Coronary artery (tissue), 2 donors: ENCODE results near the gene FRMD8.

Experiments
- DNase-seq: peaks from one replicate; pipeline ENCODE4 v3.0.0-alpha.2; 2017; ENCODE audit warnings: low spot score
- H3K27ac ChIP-seq, 2 donors: fragments of 200-600 bp; sonication (generic); one replicate each; pipeline ENCODE4 v1.5.1; 2016 to 2019
- H3K4me3 ChIP-seq: fragments of 200-600 bp; sonication (generic); 2 replicates; pipeline ENCODE4 v1.5.1; 2016; ENCODE audit warnings: mild to moderate bottlenecking, moderate library complexity
- CTCF ChIP-seq: fragments of 200-600 bp; sonication (generic); IDR thresholded peaks from one replicate; pipeline ENCODE4 v1.5.1; 2019; ENCODE audit warnings: antibody characterized with exemption

FRMD8 gene

GRCh38 chr11:65353376-65353775 is 33.1 kb upstream of the FRMD8 start:
- no peak overlapping the region for H3K4me3 ChIP-seq
- TF ChIP-seq CTCF: no peak
- DNase-seq: no peak
- no peak overlapping the region for H3K27ac ChIP-seq

- no peak for DNase-seq
- Histone ChIP-seq H3K27ac (peak overlapping the region in 1 of 2 donors; percentile 52), H3K4me3 (peak overlapping the region; percentile 85)
- no peak for TF ChIP-seq CTCF
Measured at GRCh38 chr11:65353900-65354264, 32.6 kb upstream of the FRMD8 start.

GRCh38 chr11:65354265-65355012 is 32.0 kb upstream of the FRMD8 start, which contains the start of gene TIGD3:
TSS of gene TIGD3 (plus strand) at chr11:65354751. CDS start at chr11:65355809, 1,058 bp downstream.
- peak; percentile 98 for DNase-seq
- peak within 1 kb of the TSS; percentile 85 for H3K4me3 ChIP-seq
- H3K27ac ChIP-seq: peak within 1 kb of the TSS; percentile 1 to 52
- no peak for TF ChIP-seq CTCF

- H3K27ac ChIP-seq: peak overlapping the region; percentile 1 to 52
- peak overlapping the region; percentile 85 for H3K4me3 ChIP-seq
- no peak for TF ChIP-seq CTCF
- no peak for DNase-seq
Measured at GRCh38 chr11:65355013-65355775, 31.2 kb upstream of the FRMD8 start.

- DNase-seq: no peak
- no peak overlapping the region for H3K27ac ChIP-seq
- H3K4me3 ChIP-seq: peak overlapping the region; percentile 85
- TF ChIP-seq CTCF: no peak
Measured at GRCh38 chr11:65355776-65356393, 30.6 kb upstream of the FRMD8 start.

- Histone ChIP-seq H3K4me3 (no peak overlapping the region), H3K27ac (no peak overlapping the region)
- no peak for DNase-seq
- TF ChIP-seq CTCF: no peak
Measured at GRCh38 chr11:65356394-65356972, 30.0 kb upstream of the FRMD8 start.
